ENCODE data around the gene MXRA8.

MXRA8 gene

DNA sequence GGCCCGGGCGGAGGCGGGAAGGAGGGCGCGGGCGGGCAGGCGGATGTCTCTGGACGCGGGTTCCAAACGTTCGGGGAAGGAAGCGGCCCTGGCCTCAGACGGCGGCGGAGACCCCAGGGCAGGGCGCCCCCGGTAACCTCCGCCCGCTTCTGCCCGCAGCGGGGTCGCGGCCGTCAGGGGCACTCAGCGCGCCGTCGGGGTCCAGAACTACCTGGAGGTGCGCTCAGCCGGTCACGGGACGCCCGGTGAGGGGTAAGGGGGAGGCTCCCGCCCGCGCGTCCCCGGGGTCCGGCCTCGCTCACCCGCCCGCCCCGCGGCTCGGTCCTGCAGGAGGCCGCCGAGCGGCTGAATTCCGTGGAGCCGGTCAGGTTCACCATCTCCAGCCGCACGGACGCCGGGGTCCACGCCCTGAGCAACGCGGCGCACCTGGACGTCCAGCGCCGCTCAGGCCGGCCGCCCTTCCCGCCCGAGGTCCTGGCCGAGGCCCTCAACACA lies 49.6 kb downstream of the MXRA8 start:
- peaks cover 22% of the 10 kb centered on the region for H3K36me3 ChIP-seq (ENCODE audit: control insufficient read depth, insufficient read depth, low read length)
- no peak for DNase-seq (ENCODE audit: extremely low read depth, insufficient read length)
- peak overlapping the region; percentile 87 for H3K4me3 ChIP-seq (replicated peaks; ENCODE audit: low read depth, low read length)
- no peaks in the 10 kb centered on the region for H3K27me3 ChIP-seq (replicated peaks; ENCODE audit: control insufficient read depth, insufficient read depth, low read length)
- TF ChIP-seq, protein P1, sequence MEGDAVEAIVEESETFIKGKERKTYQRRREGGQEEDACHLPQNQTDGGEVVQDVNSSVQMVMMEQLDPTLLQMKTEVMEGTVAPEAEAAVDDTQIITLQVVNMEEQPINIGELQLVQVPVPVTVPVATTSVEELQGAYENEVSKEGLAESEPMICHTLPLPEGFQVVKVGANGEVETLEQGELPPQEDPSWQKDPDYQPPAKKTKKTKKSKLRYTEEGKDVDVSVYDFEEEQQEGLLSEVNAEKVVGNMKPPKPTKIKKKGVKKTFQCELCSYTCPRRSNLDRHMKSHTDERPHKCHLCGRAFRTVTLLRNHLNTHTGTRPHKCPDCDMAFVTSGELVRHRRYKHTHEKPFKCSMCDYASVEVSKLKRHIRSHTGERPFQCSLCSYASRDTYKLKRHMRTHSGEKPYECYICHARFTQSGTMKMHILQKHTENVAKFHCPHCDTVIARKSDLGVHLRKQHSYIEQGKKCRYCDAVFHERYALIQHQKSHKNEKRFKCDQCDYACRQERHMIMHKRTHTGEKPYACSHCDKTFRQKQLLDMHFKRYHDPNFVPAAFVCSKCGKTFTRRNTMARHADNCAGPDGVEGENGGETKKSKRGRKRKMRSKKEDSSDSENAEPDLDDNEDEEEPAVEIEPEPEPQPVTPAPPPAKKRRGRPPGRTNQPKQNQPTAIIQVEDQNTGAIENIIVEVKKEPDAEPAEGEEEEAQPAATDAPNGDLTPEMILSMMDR (IDR thresholded peaks at IDR 0.05; ENCODE audit: insufficient read depth, low read length, poor library complexity, severe bottlenecking), result no peak

DNA sequence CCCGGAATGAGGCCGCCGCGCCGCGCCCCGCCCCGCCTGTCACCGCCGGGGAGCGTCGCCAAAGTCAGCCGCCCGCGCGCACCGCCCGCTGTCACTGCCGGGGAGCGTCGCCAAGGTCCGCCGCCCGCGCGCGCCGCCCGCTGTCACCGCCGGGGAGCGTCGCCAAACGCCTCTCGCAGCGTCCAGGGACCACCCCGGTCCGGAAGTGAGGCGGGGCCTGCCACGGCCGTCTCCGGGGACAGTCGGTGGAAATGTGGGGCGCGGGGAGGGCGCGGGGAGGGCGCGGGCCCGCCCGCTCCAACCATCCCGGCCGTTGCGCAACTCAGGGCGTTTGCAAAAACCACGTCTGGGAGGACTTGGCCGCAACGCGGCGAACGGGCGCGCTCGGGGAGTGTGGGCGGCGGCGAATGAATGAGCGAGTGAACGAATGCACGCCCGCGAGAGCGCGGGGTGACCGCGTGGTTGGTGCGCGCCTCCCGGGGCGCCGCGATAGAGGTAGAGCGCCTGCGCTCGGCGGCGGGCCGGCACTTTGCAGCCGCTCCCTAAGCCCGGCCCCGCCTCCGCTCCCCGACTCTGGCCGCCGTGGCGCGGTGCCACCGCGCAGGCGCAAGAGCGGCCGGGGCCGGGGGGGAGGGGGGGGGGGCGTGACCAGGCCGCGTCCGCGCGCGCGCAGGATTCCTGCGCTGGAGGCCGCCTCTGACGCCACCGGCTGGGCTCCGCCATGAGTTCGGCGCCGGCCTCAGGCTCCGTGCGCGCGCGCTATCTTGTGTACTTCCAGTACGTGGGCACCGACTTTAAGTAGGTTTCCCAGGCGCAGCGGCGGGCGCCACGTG lies 50.2 kb downstream of the MXRA8 start, which contains the start of the genes ACAP3 and PUSL1:
Gene ACAP3 (minus strand): TSS at position 8 of the 833 bp plus-strand sequence. CDS start 115 bp downstream, outside the sequence.
Gene PUSL1 (plus strand): TSS at position 675 of the 833 bp plus-strand sequence. CDS start 47 bp downstream, at position 722.
- peak within 1 kb of the TSS; percentile 87 for H3K4me3 ChIP-seq (replicated peaks; ENCODE audit: low read depth, low read length)
- no peaks in the 10 kb centered on the region for H3K27me3 ChIP-seq (replicated peaks; ENCODE audit: control insufficient read depth, insufficient read depth, low read length)
- DNase-seq (ENCODE audit: extremely low read depth, insufficient read length), result peak; percentile 96
- peaks cover 18% of the 10 kb centered on the region for H3K36me3 ChIP-seq (ENCODE audit: control insufficient read depth, insufficient read depth, low read length)
- TF ChIP-seq, protein P1 (IDR thresholded peaks at IDR 0.05; ENCODE audit: insufficient read depth, low read length, poor library complexity, severe bottlenecking), result no peak

DNA sequence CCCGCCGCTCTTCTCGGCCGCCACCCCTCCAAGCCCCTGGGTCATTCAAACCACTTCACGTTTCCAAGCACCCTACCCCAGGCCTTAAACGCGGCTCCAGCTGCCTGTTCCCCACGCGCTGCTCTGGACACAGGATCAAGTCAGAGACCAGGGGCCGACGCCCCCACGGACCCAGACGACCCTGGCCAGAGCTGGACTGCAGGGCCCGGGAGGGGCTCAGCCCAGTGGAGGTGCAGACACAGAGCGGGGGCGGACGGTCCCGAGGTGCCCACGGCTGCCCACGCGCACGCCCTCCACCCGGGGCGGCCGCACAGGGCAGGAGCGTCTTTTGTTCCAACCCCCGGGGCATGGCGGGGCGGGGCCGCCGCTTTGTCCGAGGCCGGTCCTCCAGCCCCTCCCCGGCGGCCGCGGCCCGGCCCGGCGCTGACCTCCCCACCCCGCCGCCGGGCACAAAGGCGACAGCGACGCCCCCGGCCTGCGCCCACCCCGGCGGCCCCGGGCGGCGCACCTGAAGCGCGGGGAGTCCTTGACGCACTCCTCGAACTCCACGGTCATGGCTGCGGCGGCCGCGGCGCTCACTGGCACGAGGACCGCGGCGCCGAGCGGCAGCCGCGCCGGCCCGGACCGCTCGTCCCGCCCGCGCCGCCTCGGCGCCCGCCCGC lies 51.0 kb downstream of the MXRA8 start:
- H3K27me3 ChIP-seq (replicated peaks; ENCODE audit: control insufficient read depth, insufficient read depth, low read length), result no peaks in the 10 kb centered on the region

DNA sequence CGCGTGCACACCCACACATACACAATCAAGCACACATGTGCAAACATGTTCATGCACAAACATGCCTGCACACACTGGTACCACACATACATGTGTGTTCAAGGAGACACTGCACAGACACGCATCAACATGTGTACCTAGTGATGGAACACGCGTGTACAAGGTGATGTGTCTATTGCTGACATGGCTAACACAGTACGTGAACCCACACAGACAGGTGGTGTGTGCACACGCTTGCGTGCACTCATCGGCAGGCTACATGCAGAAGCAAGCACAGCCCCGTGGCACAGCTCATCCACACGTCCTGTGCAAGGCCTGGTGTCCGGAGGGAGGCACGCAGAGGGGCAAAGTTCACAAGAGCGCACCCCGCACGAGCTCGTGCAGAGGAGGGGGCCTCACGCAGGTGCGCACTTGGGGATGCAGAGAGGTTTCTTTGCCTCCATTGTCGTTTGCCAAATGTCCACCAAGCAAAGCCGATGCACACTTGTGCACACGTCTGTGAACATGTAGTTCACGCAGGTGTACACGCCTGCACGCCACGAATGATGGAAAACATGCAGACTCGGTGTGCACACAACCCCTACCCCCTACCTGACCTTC lies 51.6 kb downstream of the MXRA8 start:
- Histone ChIP-seq H3K36me3 (ENCODE audit: control insufficient read depth, insufficient read depth, low read length) (peaks cover 9% of the 10 kb centered on the region), H3K27me3 (replicated peaks; ENCODE audit: control insufficient read depth, insufficient read depth, low read length) (no peaks in the 10 kb centered on the region), H3K4me3 (replicated peaks; ENCODE audit: low read depth, low read length) (peak overlapping the region; percentile 84)
- DNase-seq (ENCODE audit: extremely low read depth, insufficient read length), result no peak
- TF ChIP-seq, protein P1 (IDR thresholded peaks at IDR 0.05; ENCODE audit: insufficient read depth, low read length, poor library complexity, severe bottlenecking), result no peak

More for the DNA sequence above, 51.0 kb downstream of the MXRA8 start:
- DNase-seq (ENCODE audit: extremely low read depth, insufficient read length), result no peak
- Histone ChIP-seq H3K36me3 (ENCODE audit: control insufficient read depth, insufficient read depth, low read length) (peaks cover 11% of the 10 kb centered on the region), H3K4me3 (replicated peaks; ENCODE audit: low read depth, low read length) (peak overlapping the region; percentile 84)
- TF ChIP-seq, protein P1 (IDR thresholded peaks at IDR 0.05; ENCODE audit: insufficient read depth, low read length, poor library complexity, severe bottlenecking), result no peak

DNA sequence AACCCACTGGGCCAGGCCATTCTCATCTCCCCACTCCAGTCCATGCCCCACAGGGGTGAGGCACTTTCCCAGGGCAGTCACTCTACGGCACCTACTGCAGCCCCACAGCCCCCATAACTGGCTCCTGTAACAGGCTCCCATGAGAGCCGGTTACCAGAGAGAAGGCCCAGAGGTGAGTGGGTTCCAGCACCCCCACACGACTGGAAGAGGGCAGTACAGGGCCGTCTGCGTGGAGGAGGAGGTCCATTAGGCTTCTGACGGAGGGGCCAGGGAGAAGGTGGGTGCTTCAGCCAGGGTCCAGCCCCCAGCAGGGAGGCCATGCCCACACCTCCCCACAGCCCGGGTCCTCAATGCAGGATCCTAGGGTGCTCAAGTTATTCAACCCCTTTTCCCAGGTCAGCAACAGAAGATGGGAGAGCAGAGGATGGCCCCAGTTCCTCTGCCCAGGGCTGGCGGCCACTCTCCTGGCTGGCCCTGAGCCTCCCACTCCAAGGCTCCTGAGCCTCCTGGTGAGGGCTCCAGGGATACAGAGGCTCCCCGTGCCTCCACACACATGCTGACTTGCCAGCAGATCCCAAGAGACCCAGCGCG lies 52.2 kb downstream of the MXRA8 start:
- TF ChIP-seq, protein P1 (IDR thresholded peaks at IDR 0.05; ENCODE audit: insufficient read depth, low read length, poor library complexity, severe bottlenecking), result peak; percentile 34
- Histone ChIP-seq H3K36me3 (ENCODE audit: control insufficient read depth, insufficient read depth, low read length) (peaks cover 5% of the 10 kb centered on the region), H3K4me3 (replicated peaks; ENCODE audit: low read depth, low read length) (peak overlapping the region; percentile 84), H3K27me3 (replicated peaks; ENCODE audit: control insufficient read depth, insufficient read depth, low read length) (no peaks in the 10 kb centered on the region)
- DNase-seq (ENCODE audit: extremely low read depth, insufficient read length), result no peak
